Psoas muscle (tissue), 8 donors: Measurements from ENCODE around the gene TMLHE. TPM values are rescaled to one million over a fixed set of nuclear protein-coding genes. Genes with fewer than 3 reads are reported as not detected.
"Not testable (repeated sequence)": the region's sequence is repeated elsewhere in the genome, so short reads cannot be mapped to it uniquely, and the experiment has no call there.

Source experiments
- ATAC-seq, 4 donors: fragments of 200-7000 bp; cut with Tn5 transposase; one replicate each; pipeline ENCODE4 v1.9.1; 2020; ENCODE audit warnings: moderate library complexity in 3 of 4, mild to moderate bottlenecking in 2 of 4
- DNase-seq, 2 donors: peaks; one replicate each; pipeline ENCODE4 v3.0.0-alpha.2; 2020
- H3K27ac ChIP-seq: fragments of 200-600 bp; one replicate; pipeline ENCODE4 v1.8.0; 2022
- H3K27me3 ChIP-seq, 3 donors: fragments of 200-600 bp in 1 of 3; one replicate each; pipeline versions ENCODE4 v1.6.1 to v1.8.0; 2013 to 2022; ENCODE audit warnings: low read length in 2 of 3, mild to moderate bottlenecking in 2 of 3, moderate library complexity in 1 of 3; ENCODE audit not compliant: insufficient read depth in 3 of 3
- H3K36me3 ChIP-seq, 2 donors: fragments of 200-600 bp in 1 of 2; one replicate each; pipeline versions ENCODE4 v1.6.1 to v1.8.0; 2013 to 2022; ENCODE audit warnings: low read depth in 1 of 2, mild to moderate bottlenecking in 1 of 2, moderate library complexity in 1 of 2; ENCODE audit not compliant: insufficient read depth in 1 of 2
- H3K4me1 ChIP-seq: fragments of 200-600 bp; one replicate; pipeline ENCODE4 v1.8.0; 2022
- H3K4me3 ChIP-seq: fragments of 200-600 bp; one replicate; pipeline ENCODE4 v1.8.0; 2022; ENCODE audit warnings: mild to moderate bottlenecking
- H3K9me3 ChIP-seq: fragments of 200-600 bp; one replicate; pipeline ENCODE4 v1.8.0; 2022
- whole genome bisulfite sequencing, 3 donors: extraction: QIAGEN DNeasy Blood & Tissue Kit; methylation state at CpG; one replicate each; pipeline versions ENCODE4 v1.1.6 to v1.1.7; 2013; 5-methylcytosine and 5-hydroxymethylcytosine counted together
- intact Hi-C, 2 donors: fragments of 100-400 bp; cut with DNase I; formaldehyde crosslinking; loops; one replicate each; pipeline versions ENCODE4 v1.11.0 to v1.14.2; 2022
- polyA plus RNA-seq, 3 donors: library from polyadenylated mRNA; stranded (reverse); fragments of 200-250 nt; gene quantifications; one replicate each; pipeline ENCODE4 v1.2.3, GENCODE V29; 2013
- total RNA-seq, 4 donors: library from RNA; stranded (reverse); fragmentation: NEBNext Ultra II Directional in 2 of 4; extraction: Animal tissue kit (Norgen Biotek cat#: 25700) in 2 of 4; gene quantifications; one replicate each; pipeline versions ENCODE4 v1.2.1 to v1.2.4, GENCODE V29; 2021 to 2023
- TF ChIP-seq, protein P1 (sequence below): fragments of 200-600 bp; IDR thresholded peaks from one replicate; pipeline ENCODE4 v1.8.0; 2022; ENCODE audit warnings: antibody characterized with exemption
- donor health status: healthy with polysubstance abuse.
- donor health status: DM: no; HTN: no; CAD: no; lungs with moderate emphysema.
- donor health status: Bipolar disorder and iron deficiency.
- donor health status: healthy.
- donor health status: DM: yes; HTN: yes; CAD: no.
- donor health status: DM: no; HTN: no; CAD: no.
- donor health status: DM: no; HTN: no; CAD: no.
- donor health status: DM: yes; HTN: yes; CAD: no.

Gene TMLHE
- total and polyA plus RNA-seq, 7 donors: 13.7 to 36.9 (median 22.6) TPM

DNA sequence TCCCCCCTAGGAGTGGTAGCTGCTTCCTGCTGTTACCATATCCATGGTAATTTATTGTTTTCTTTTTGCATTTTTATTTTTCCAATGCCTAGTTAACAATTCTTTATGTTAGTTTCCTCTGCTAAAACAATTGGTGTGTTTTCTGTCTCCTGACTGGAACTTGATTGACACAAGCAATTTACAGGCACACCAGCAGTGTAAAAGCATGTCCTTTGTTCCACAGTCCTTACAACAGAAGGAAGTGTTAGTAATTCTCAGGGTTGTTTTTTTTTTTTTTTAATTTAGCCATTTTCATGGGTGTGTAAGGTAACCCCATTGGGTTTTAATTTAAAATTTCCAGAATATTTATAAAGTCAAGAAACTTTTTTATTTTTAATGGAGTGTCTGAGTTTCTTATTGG lies 25.0 kb upstream of the TMLHE start:
- Histone ChIP-seq H3K36me3 (no peaks in the 10 kb centered on the region), H3K27ac (no peak overlapping the region), H3K4me3 (no peak overlapping the region), H3K9me3 (no peaks in the 10 kb centered on the region), H3K4me1 (no peaks in the 10 kb centered on the region), H3K27me3 (no peaks in the 10 kb centered on the region)
- ATAC-seq: no peak
- intact Hi-C loops: no loop called here
- no peak for DNase-seq
- TF ChIP-seq, protein P1, sequence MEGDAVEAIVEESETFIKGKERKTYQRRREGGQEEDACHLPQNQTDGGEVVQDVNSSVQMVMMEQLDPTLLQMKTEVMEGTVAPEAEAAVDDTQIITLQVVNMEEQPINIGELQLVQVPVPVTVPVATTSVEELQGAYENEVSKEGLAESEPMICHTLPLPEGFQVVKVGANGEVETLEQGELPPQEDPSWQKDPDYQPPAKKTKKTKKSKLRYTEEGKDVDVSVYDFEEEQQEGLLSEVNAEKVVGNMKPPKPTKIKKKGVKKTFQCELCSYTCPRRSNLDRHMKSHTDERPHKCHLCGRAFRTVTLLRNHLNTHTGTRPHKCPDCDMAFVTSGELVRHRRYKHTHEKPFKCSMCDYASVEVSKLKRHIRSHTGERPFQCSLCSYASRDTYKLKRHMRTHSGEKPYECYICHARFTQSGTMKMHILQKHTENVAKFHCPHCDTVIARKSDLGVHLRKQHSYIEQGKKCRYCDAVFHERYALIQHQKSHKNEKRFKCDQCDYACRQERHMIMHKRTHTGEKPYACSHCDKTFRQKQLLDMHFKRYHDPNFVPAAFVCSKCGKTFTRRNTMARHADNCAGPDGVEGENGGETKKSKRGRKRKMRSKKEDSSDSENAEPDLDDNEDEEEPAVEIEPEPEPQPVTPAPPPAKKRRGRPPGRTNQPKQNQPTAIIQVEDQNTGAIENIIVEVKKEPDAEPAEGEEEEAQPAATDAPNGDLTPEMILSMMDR: no peak

- intact Hi-C loops: not testable (repeated sequence)
These were observed 22.3 kb upstream of the TMLHE start for GRCh38 chrX:155635019-155635418.

GRCh38 chrX:155632431-155633100 lies 19.8 kb upstream of the TMLHE start:
- 77 to 81% (median 78%) methylated on average over 3 of the region's 3 CpGs for WGBS, 3 donors
- intact Hi-C loops: no loop called here
- no peak overlapping the region for H3K4me3 ChIP-seq
- no peaks in the 10 kb centered on the region for H3K4me1 ChIP-seq
- H3K36me3 ChIP-seq: no peaks in the 10 kb centered on the region
- DNase-seq (no peak), ATAC-seq (no peak)
- TF ChIP-seq, protein P1: no peak
- no peaks in the 10 kb centered on the region for H3K27me3 ChIP-seq
- H3K27ac ChIP-seq: no peak overlapping the region
- H3K9me3 ChIP-seq: no peaks in the 10 kb centered on the region

More at GRCh38 chrX:155635019-155635418, 22.3 kb upstream of the TMLHE start:
- H3K4me3 ChIP-seq, H3K9me3 ChIP-seq, H3K36me3 ChIP-seq, H3K4me1 ChIP-seq, DNase-seq, H3K27me3 ChIP-seq, ATAC-seq, H3K27ac ChIP-seq: not testable (repeated sequence)
- 78 to 100% (median 97%) methylated on average over 1 of the region's 1 CpG for WGBS, 3 donors

- H3K4me3 ChIP-seq, H3K4me1 ChIP-seq, H3K27me3 ChIP-seq, H3K36me3 ChIP-seq, ATAC-seq, intact Hi-C loops, H3K27ac ChIP-seq, H3K9me3 ChIP-seq, DNase-seq: not testable (repeated sequence)
These were observed 7.4 kb upstream of the TMLHE start for GRCh38 chrX:155620110-155620509.

- TF ChIP-seq, protein P1: no peak
- no peaks in the 10 kb centered on the region for H3K27me3 ChIP-seq
- no peak overlapping the region for H3K4me3 ChIP-seq
- H3K27ac ChIP-seq: no peak overlapping the region
- 70 to 92% (median 88%) methylated on average over 4 of the region's 4 CpGs for WGBS, 3 donors
- H3K4me1 ChIP-seq: no peaks in the 10 kb centered on the region
- H3K36me3 ChIP-seq: no peaks in the 10 kb centered on the region
- no peak for ATAC-seq
- no peak for DNase-seq
- intact Hi-C loops: no loop called here
- H3K9me3 ChIP-seq: no peaks in the 10 kb centered on the region
These were observed 3.2 kb upstream of the TMLHE start for GRCh38 chrX:155615938-155616337.
